AG04449 (cell line): ENCODE results near the gene SLC6A6.

Source experiments
- CTCF ChIA-PET: fragments of 350-600 bp; formaldehyde crosslinking; extraction: SDS; loops from one replicate; lab custom pipeline; 2021; ENCODE audit warnings: antibody characterized with exemption; lab: Yijun Ruan, JAX
- POLR2A ChIA-PET: fragments of 400-600, 350-600 bp; formaldehyde crosslinking; extraction: SDS; loops from one replicate; lab custom pipeline; 2020; ENCODE audit warnings: antibody characterized with exemption, inconsistent platforms; lab: Yijun Ruan, JAX
- DNase-seq: peaks from one replicate; pipeline ENCODE4 v3.0.0-alpha.2; 2010; ENCODE audit warnings: low read depth, low spot score
- H3K4me3 ChIP-seq: 2 replicates; pipeline ENCODE4 v1.5.1; 2011; ENCODE audit warnings: low read depth, mild to moderate bottlenecking, control low read depth, low read length
- TF ChIP-seq, protein P1 (sequence below): IDR thresholded peaks from one replicate; pipeline ENCODE4 v1.5.1; 2011; ENCODE audit warnings: mild to moderate bottlenecking, moderate library complexity, low read length, control low read depth, inconsistent platforms; ENCODE audit not compliant: insufficient read depth; ENCODE audit errors: missing control alignments

The SLC6A6 gene

GRCh38 chr3:14360123-14360881, 42.1 kb upstream of the SLC6A6 start:
- TF ChIP-seq, protein P1, sequence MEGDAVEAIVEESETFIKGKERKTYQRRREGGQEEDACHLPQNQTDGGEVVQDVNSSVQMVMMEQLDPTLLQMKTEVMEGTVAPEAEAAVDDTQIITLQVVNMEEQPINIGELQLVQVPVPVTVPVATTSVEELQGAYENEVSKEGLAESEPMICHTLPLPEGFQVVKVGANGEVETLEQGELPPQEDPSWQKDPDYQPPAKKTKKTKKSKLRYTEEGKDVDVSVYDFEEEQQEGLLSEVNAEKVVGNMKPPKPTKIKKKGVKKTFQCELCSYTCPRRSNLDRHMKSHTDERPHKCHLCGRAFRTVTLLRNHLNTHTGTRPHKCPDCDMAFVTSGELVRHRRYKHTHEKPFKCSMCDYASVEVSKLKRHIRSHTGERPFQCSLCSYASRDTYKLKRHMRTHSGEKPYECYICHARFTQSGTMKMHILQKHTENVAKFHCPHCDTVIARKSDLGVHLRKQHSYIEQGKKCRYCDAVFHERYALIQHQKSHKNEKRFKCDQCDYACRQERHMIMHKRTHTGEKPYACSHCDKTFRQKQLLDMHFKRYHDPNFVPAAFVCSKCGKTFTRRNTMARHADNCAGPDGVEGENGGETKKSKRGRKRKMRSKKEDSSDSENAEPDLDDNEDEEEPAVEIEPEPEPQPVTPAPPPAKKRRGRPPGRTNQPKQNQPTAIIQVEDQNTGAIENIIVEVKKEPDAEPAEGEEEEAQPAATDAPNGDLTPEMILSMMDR: no peak
- ChIA-PET POLR2A (no interaction called here), CTCF (no interaction called here)
- DNase-seq: no peak
- H3K4me3 ChIP-seq: no peak overlapping the region

DNA sequence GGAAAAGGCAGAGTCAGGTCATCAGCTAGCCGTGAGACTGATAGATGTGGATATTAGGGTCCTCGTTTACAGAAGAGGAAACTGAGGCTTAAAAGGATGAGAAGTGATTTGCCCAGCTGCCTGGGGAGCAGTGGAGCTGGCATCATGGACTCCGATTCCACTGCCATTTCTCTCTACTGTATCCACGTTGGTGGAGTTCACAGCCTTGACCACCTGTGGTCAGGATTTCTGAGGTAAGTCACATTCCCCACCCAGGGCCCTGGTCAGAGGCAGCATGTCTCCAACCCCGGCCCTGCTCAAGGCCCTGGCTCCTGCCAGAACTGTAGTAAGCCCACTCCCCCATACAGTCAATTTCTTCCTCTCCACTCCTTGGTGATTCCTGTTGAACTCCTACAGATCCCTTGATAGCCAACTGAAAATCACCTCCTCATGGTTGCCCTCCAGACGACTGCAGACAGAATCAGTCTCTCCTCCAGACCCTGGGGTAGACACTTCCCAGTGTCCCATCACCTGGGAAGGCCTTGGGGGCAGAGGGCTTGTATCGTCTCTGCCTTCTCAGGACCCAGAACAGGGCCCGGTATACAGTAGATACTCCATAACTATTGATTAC, 41.2 kb upstream of the SLC6A6 start:
- TF ChIP-seq, protein P1: no peak
- no peak overlapping the region for H3K4me3 ChIP-seq
- CTCF ChIA-PET: no interaction called here
- DNase-seq: no peak
- POLR2A ChIA-PET: no interaction called here

- ChIA-PET CTCF (interaction anchor here (1.1 kb wide), 1 partner anchor 159 kb away, joined by 4 read pairs; no protein-coding TSS in a partner anchor), POLR2A (interaction anchor here (0.5 kb wide), 1 partner anchor 151 kb away, joined by 3 read pairs; no protein-coding TSS in a partner anchor)
- H3K4me3 ChIP-seq: no peak overlapping the region
- TF ChIP-seq, protein P1: no peak
- no peak for DNase-seq
These were observed 39.5 kb upstream of the SLC6A6 start for GRCh38 chr3:14362890-14363289.

GRCh38 chr3:14363379-14363778, 39.0 kb upstream of the SLC6A6 start:
- CTCF ChIA-PET: interaction anchor here (1.1 kb wide), 1 partner anchor 160 kb away, joined by 4 read pairs; no protein-coding TSS in a partner anchor
- TF ChIP-seq, protein P1: no peak
- DNase-seq: no peak
- POLR2A ChIA-PET: no interaction called here
- H3K4me3 ChIP-seq: no peak overlapping the region

DNA sequence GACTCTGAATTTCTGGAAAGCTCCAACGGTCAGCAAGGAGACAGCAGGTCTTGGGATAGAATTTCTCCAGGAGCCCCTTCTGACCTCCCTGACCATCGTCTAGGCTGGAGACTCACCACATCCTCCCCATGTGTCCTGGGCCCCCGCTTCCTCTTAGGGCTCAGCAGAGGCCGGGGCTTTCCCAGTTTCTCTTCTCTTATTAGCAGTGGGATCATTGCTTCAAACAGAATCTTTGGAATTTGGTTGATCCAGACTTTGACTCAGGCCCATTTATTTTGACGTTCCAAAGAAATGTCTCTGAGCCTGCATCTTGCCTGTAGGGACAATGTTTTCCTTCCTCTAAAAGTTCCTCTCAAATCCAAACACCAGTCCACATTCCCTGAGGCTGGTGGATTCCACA, 38.4 kb upstream of the SLC6A6 start:
- H3K4me3 ChIP-seq: no peak overlapping the region
- no peak for DNase-seq
- POLR2A ChIA-PET: no interaction called here
- CTCF ChIA-PET: interaction anchor here (1.1 kb wide), 1 partner anchor 160 kb away, joined by 4 read pairs; no protein-coding TSS in a partner anchor
- TF ChIP-seq, protein P1: no peak
